HepG2 (cell line): Measurements from ENCODE around the gene HIPK4. TPM values are rescaled to one million over a fixed set of nuclear protein-coding genes. Genes with fewer than 3 reads are reported as not detected.

Experiments used
- ATAC-seq: fragments of 200-7000 bp; cut with Tn5 transposase; 3 replicates; pipeline ENCODE4 v1.9.1; 2020; ENCODE audit warnings: mild to moderate bottlenecking, moderate library complexity
- BruUV-seq: library from RNA; stranded (reverse); fragments of 400-500 nt; replicated peaks from 2 replicates; lab custom pipeline; 2021; lab: Mats Ljungman, UMichigan
- CTCF ChIA-PET: fragments of 300-600 bp; formaldehyde crosslinking; extraction: SDS; loops from one replicate; lab custom pipeline; 2021; ENCODE audit warnings: low total read pairs, inconsistent platforms, low intra/inter-chr PET ratio; lab: Yijun Ruan, JAX
- POLR2A ChIA-PET: fragments of 350-600 bp; sonication (Branson Sonifier 250); formaldehyde crosslinking; loops from one replicate; lab custom pipeline; 2020; ENCODE audit warnings: antibody characterized with exemption, inconsistent platforms; lab: Yijun Ruan, JAX
- DNase-seq: peaks from one replicate; pipeline ENCODE4 v3.0.0-alpha.2; 2015; ENCODE audit warnings: low spot score
- FAIRE-seq: peaks from 3 replicates; lab custom pipeline; 2011; peaks lifted over from hg19 to GRCh38; lab: Jason Lieb, UNC
- H2AFZ ChIP-seq: one replicate; pipeline ENCODE4 v1.6.1; 2011; ENCODE audit warnings: low read length, inconsistent platforms
- H3K27ac ChIP-seq: fragments of 300-600 bp; 3 replicates; pipeline ENCODE4 v1.8.0; 2011; ENCODE audit warnings: mixed run types, mild to moderate bottlenecking, mixed read lengths, low read length, inconsistent platforms; ENCODE audit not compliant: insufficient read depth; ENCODE audit errors: extremely low read length
- H3K27me3 ChIP-seq, 2 experiments: fragments of 200-600 bp in 1 of 2; 2 replicates in 1 of 2; 3 replicates in 1 of 2; pipeline versions ENCODE4 v1.6.0 to v1.8.0; 2011; ENCODE audit warnings: low read length in 2 of 2, mild to moderate bottlenecking in 2 of 2, moderate library complexity in 2 of 2, inconsistent platforms in 1 of 2; ENCODE audit not compliant: insufficient read depth in 2 of 2, control insufficient read depth in 1 of 2
- H3K36me3 ChIP-seq, 2 experiments: fragments of 200-600 bp in 1 of 2; replicated peaks in 1 of 2; 2 replicates in 1 of 2; 3 replicates in 1 of 2; pipeline versions ENCODE4 v1.5.1 to v1.8.0; 2011; ENCODE audit warnings: low read length in 2 of 2, inconsistent platforms in 1 of 2; ENCODE audit not compliant: insufficient read depth in 2 of 2, control insufficient read depth in 1 of 2
- H3K4me1 ChIP-seq: 2 replicates; pipeline ENCODE4 v1.5.1; 2012; ENCODE audit warnings: low read length, inconsistent platforms; ENCODE audit not compliant: insufficient read depth
- H3K4me2 ChIP-seq: 2 replicates; pipeline ENCODE4 v1.6.0; 2011; ENCODE audit warnings: low read depth, low read length, inconsistent platforms
- H3K4me3 ChIP-seq, 3 experiments: fragments of 200-600 bp in 1 of 3; sonication (generic), shearing (Covaris generic) in 1 of 3; replicated peaks in 1 of 3; 2 replicates each; pipeline ENCODE4 v1.5.1; 2011 to 2016; ENCODE audit warnings: low read length in 3 of 3, inconsistent platforms in 2 of 3, low read depth in 2 of 3, mild to moderate bottlenecking in 2 of 3, control low read depth in 1 of 3, mixed read lengths in 1 of 3; ENCODE audit not compliant: insufficient read depth in 1 of 3
- H3K79me2 ChIP-seq: one replicate; pipeline ENCODE4 v1.6.1; 2011; ENCODE audit warnings: low read length, inconsistent platforms; ENCODE audit not compliant: insufficient read depth
- H3K9ac ChIP-seq: 2 replicates; pipeline ENCODE4 v1.6.0; 2011; ENCODE audit warnings: mild to moderate bottlenecking, low read depth, low read length, inconsistent platforms; ENCODE audit not compliant: insufficient read depth
- H3K9me3 ChIP-seq: 2 replicates; pipeline ENCODE4 v1.5.1; 2012; ENCODE audit warnings: mild to moderate bottlenecking, low read length
- H4K20me1 ChIP-seq: 2 replicates; pipeline ENCODE4 v1.6.0; 2011; ENCODE audit warnings: inconsistent platforms, mild to moderate bottlenecking, low read length, moderate library complexity; ENCODE audit not compliant: insufficient read depth
- ARID3A ChIP-seq: IDR thresholded peaks from 2 replicates; pipeline ENCODE4 v1.6.1; 2012; ENCODE audit warnings: low read depth, low read length, improper control_type of control experiment
- FIP1L1 ChIP-seq: fragments of 200-400 bp; formaldehyde crosslinking; IDR thresholded peaks from 2 replicates; pipeline ENCODE4 v1.6.1; 2018; ENCODE audit warnings: low read depth, mild to moderate bottlenecking, low read length, moderate library complexity, borderline replicate concordance; ENCODE audit not compliant: insufficient read depth
- PHB2 ChIP-seq: fragments of 450-650 bp; IDR thresholded peaks from 2 replicates; pipeline ENCODE4 v1.6.1; 2018; ENCODE audit not compliant: partially characterized antibody
- RAD21 ChIP-seq: fragments of 450-650 bp; formaldehyde crosslinking; IDR thresholded peaks from 2 replicates; pipeline ENCODE4 v1.5.0; 2020; ENCODE audit warnings: mild to moderate bottlenecking
- STAG1 ChIP-seq: sonication (generic); formaldehyde crosslinking; IDR thresholded peaks from 2 replicates; pipeline ENCODE4 v1.4.0; 2020; ENCODE audit warnings: missing genetic modification reagents
- ZIK1 ChIP-seq: sonication (generic); formaldehyde crosslinking; IDR thresholded peaks from 2 replicates; pipeline ENCODE4 v1.5.0; 2020; ENCODE audit warnings: mild to moderate bottlenecking, low read depth, missing genetic modification reagents, borderline replicate concordance
- ZNF121 ChIP-seq: sonication (generic); formaldehyde crosslinking; IDR thresholded peaks from 2 replicates; pipeline ENCODE4 v1.5.0; 2020; ENCODE audit warnings: mild to moderate bottlenecking, missing genetic modification reagents
- ZNF275 ChIP-seq: sonication (generic); formaldehyde crosslinking; IDR thresholded peaks from 2 replicates; pipeline ENCODE4 v1.8.0; 2022; ENCODE audit warnings: missing genetic modification reagents, mild to moderate bottlenecking, inconsistent platforms, borderline replicate concordance
- ZNF430 ChIP-seq: sonication (generic); formaldehyde crosslinking; IDR thresholded peaks from 2 replicates; pipeline ENCODE4 v1.9.0; 2021; ENCODE audit warnings: mild to moderate bottlenecking, missing genetic modification reagents
- ZNF616 ChIP-seq: sonication (generic); formaldehyde crosslinking; IDR thresholded peaks from 2 replicates; pipeline ENCODE4 v1.5.0; 2020; ENCODE audit warnings: low read depth, mild to moderate bottlenecking, missing genetic modification reagents
- ZNF747 ChIP-seq: sonication (generic); formaldehyde crosslinking; IDR thresholded peaks from 2 replicates; pipeline ENCODE4 v1.8.1; 2023; ENCODE audit warnings: missing genetic modification reagents, mild to moderate bottlenecking, borderline replicate concordance
- WGBS: methylation state at CpG from one replicate; pipeline ENCODE4 v1.1.6; 2017; ENCODE audit warnings: low lambda C conversion rate; 5-methylcytosine and 5-hydroxymethylcytosine counted together
- in situ Hi-C: cut with HindIII; loops from 2 replicates; pipeline ENCODE4 v1.10.0; 2017; ENCODE audit warnings: low pct_unique_long_range_greater_than_20kb; ENCODE audit not compliant: extremely low pct_ligation_motif_present
- intact Hi-C: fragments of 100-400 bp; cut with micrococcal nuclease; formaldehyde crosslinking; loops from one replicate; pipeline ENCODE4 v1.10.0; 2022; ENCODE audit not compliant: unreplicated experiment
- polyA plus RNA-seq, 8 experiments: library from polyadenylated mRNA; depleted of rRNA in 3 of 8; stranded (reverse) in 7 of 8; unstranded in 1 of 8; fragments of >200 nt; fragmentation: Illumina TruSeq in 4 of 8; extraction: Trizol in 4 of 8; gene quantifications; 2 replicates each; pipeline versions ENCODE4 v1.2.1 to v1.2.3, GENCODE V29; 2011 to 2016; ENCODE audit warnings: low read depth in 4 of 8, missing spikeins in 1 of 8, mixed read lengths in 1 of 8; ENCODE audit not compliant: insufficient read depth in 1 of 8
- total RNA-seq, 5 experiments: library from RNA; depleted of rRNA; stranded (reverse); fragments of >200 nt; fragmentation: Illumina TruSeq; extraction: Trizol; gene quantifications; 2 replicates each; pipeline ENCODE4 v1.2.3, GENCODE V29; 2016; ENCODE audit warnings: low read depth in 1 of 5
- TF ChIP-seq, protein P1 (sequence below): sonication (generic); formaldehyde crosslinking; IDR thresholded peaks from 2 replicates; pipeline ENCODE4 v1.4.0; 2020; ENCODE audit warnings: mild to moderate bottlenecking, missing genetic modification reagents
- TF ChIP-seq, protein P2 (sequence below): sonication (generic); formaldehyde crosslinking; IDR thresholded peaks from 2 replicates; pipeline ENCODE4 v1.5.0; 2020; ENCODE audit warnings: mild to moderate bottlenecking, missing genetic modification reagents, moderate library complexity

Gene HIPK4
- total and polyA plus RNA-seq, 2 of the 13 experiments (the other 11 are each of a cell fraction or from before 2014, with no cell fraction given), result 0.03 TPM; not detected in 1

- Histone ChIP-seq H3K4me3 (no peak overlapping the region), H2AFZ (no peak overlapping the region), H3K36me3 (no peaks in the 10 kb centered on the region), H3K9ac (no peak overlapping the region), H3K4me2 (peak overlapping the region; percentile 29; the same call in 1 of the 2 replicates), H3K27ac (no peak overlapping the region), H4K20me1 (no peaks in the 10 kb centered on the region), H3K4me1 (no peaks in the 10 kb centered on the region), H3K79me2 (no peaks in the 10 kb centered on the region), H3K9me3 (no peaks in the 10 kb centered on the region), H3K27me3 (peaks cover 10 to 35% of the 10 kb centered on the region in 2 experiments; a peak in 4 of 5 replicates)
- in situ Hi-C loops, result no loop called here
- BruUV-seq, result no TSS peak
- ChIA-PET POLR2A (no interaction called here), CTCF (no interaction called here)
- ATAC-seq (peak; percentile 86), DNase-seq (peak; percentile 31), FAIRE-seq (no peak)
- intact Hi-C loops, result loop anchor here (5.0 kb wide), 1 partner anchor 86 kb away; no protein-coding TSS in a partner anchor
- 2% methylated on average over 5 of the region's 9 CpGs for WGBS
- no peak for TF ChIP-seq ZNF747 (CRISPR knock-in tag)
- no peak for TF ChIP-seq PHB2
- TF ChIP-seq ZIK1 (CRISPR knock-in tag), result no peak
- TF ChIP-seq, protein P1, sequence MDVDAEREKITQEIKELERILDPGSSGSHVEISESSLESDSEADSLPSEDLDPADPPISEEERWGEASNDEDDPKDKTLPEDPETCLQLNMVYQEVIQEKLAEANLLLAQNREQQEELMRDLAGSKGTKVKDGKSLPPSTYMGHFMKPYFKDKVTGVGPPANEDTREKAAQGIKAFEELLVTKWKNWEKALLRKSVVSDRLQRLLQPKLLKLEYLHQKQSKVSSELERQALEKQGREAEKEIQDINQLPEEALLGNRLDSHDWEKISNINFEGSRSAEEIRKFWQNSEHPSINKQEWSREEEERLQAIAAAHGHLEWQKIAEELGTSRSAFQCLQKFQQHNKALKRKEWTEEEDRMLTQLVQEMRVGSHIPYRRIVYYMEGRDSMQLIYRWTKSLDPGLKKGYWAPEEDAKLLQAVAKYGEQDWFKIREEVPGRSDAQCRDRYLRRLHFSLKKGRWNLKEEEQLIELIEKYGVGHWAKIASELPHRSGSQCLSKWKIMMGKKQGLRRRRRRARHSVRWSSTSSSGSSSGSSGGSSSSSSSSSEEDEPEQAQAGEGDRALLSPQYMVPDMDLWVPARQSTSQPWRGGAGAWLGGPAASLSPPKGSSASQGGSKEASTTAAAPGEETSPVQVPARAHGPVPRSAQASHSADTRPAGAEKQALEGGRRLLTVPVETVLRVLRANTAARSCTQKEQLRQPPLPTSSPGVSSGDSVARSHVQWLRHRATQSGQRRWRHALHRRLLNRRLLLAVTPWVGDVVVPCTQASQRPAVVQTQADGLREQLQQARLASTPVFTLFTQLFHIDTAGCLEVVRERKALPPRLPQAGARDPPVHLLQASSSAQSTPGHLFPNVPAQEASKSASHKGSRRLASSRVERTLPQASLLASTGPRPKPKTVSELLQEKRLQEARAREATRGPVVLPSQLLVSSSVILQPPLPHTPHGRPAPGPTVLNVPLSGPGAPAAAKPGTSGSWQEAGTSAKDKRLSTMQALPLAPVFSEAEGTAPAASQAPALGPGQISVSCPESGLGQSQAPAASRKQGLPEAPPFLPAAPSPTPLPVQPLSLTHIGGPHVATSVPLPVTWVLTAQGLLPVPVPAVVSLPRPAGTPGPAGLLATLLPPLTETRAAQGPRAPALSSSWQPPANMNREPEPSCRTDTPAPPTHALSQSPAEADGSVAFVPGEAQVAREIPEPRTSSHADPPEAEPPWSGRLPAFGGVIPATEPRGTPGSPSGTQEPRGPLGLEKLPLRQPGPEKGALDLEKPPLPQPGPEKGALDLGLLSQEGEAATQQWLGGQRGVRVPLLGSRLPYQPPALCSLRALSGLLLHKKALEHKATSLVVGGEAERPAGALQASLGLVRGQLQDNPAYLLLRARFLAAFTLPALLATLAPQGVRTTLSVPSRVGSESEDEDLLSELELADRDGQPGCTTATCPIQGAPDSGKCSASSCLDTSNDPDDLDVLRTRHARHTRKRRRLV (CRISPR knock-in tag), result no peak
- 0 out of 2 replicates have a peak, but pooled peaks have one; percentile 44 for TF ChIP-seq RAD21 (CRISPR knock-in tag)
- peak; percentile 69 for TF ChIP-seq STAG1 (CRISPR knock-in tag)
- TF ChIP-seq ZNF430 (CRISPR knock-in tag), result no peak
- TF ChIP-seq ZNF275 (CRISPR knock-in tag), result no peak
- no peak for TF ChIP-seq ARID3A
- TF ChIP-seq FIP1L1, result no peak
- TF ChIP-seq ZNF616 (CRISPR knock-in tag), result no peak
- TF ChIP-seq, protein P2, sequence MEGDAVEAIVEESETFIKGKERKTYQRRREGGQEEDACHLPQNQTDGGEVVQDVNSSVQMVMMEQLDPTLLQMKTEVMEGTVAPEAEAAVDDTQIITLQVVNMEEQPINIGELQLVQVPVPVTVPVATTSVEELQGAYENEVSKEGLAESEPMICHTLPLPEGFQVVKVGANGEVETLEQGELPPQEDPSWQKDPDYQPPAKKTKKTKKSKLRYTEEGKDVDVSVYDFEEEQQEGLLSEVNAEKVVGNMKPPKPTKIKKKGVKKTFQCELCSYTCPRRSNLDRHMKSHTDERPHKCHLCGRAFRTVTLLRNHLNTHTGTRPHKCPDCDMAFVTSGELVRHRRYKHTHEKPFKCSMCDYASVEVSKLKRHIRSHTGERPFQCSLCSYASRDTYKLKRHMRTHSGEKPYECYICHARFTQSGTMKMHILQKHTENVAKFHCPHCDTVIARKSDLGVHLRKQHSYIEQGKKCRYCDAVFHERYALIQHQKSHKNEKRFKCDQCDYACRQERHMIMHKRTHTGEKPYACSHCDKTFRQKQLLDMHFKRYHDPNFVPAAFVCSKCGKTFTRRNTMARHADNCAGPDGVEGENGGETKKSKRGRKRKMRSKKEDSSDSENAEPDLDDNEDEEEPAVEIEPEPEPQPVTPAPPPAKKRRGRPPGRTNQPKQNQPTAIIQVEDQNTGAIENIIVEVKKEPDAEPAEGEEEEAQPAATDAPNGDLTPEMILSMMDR (CRISPR knock-in tag), result peak; percentile 75
- TF ChIP-seq ZNF121, result 0 out of 2 replicates have a peak, but pooled peaks have one; percentile 26
Observed at GRCh38 chr19:40392894-40393517, 3.0 kb upstream of the HIPK4 start.
